ENCODE data around the gene MAP1S.

The MAP1S gene

GRCh38 chr19:17737690-17738153 lies 18.4 kb downstream of the MAP1S start:
- ATAC-seq: no peak

GRCh38 chr19:17739121-17739875 lies 20.0 kb downstream of the MAP1S start:
- ATAC-seq: no peak

- ATAC-seq: no peak
Measured at GRCh38 chr19:17741456-17741855, 22.2 kb downstream of the MAP1S start.

- ATAC-seq: no peak
Measured at GRCh38 chr19:17743874-17744580, 24.7 kb downstream of the MAP1S start.

GRCh38 chr19:17747205-17748098 lies 28.2 kb downstream of the MAP1S start:
- peak; percentile 91 to 94 for ATAC-seq

- ATAC-seq: no peak
Measured at GRCh38 chr19:17748884-17749638, 29.8 kb downstream of the MAP1S start.

GRCh38 chr19:17749912-17750317 lies 30.6 kb downstream of the MAP1S start:
- no peak for ATAC-seq

GRCh38 chr19:17751103-17751911 lies 32.0 kb downstream of the MAP1S start, which contains the start of gene FCHO1:
FCHO1 (plus strand) TSS chr19:17751477; CDS start chr19:17755165, 3,688 bp downstream.
- peak; percentile 69 to 71 for ATAC-seq

- no peak for ATAC-seq
Measured at GRCh38 chr19:17751912-17752273, 32.6 kb downstream of the MAP1S start.

GRCh38 chr19:17752865-17753639 lies 33.8 kb downstream of the MAP1S start:
- ATAC-seq: no peak

- ATAC-seq: no peak
Measured at GRCh38 chr19:17753976-17754375, 34.7 kb downstream of the MAP1S start.

GRCh38 chr19:17754634-17755442 lies 35.6 kb downstream of the MAP1S start:
- peak in 1 of 2 donors; percentile 14 for ATAC-seq

- no peak for ATAC-seq
Measured at GRCh38 chr19:17755443-17755890, 36.2 kb downstream of the MAP1S start.

- ATAC-seq: no peak
Measured at GRCh38 chr19:17755977-17756670, 36.8 kb downstream of the MAP1S start.

GRCh38 chr19:17757125-17757524 lies 37.8 kb downstream of the MAP1S start:
- no peak for ATAC-seq

- ATAC-seq: no peak
Measured at GRCh38 chr19:17758515-17758914, 39.2 kb downstream of the MAP1S start.

GRCh38 chr19:17761148-17761547 lies 41.9 kb downstream of the MAP1S start:
- ATAC-seq: no peak

- no peak for ATAC-seq
Measured at GRCh38 chr19:17762505-17763229, 43.4 kb downstream of the MAP1S start.

Data from activated CD4-positive, CD25-positive, alpha-beta regulatory T cell treated with anti-CD3 and anti-CD28 coated beads, Interleukin-2, amount 50 U/mL, for 24 hours (primary cell).